Progenitor cell of endocrine pancreas (in vitro differentiated cells): Measurements from ENCODE around the gene TSKS. TPM values are rescaled to one million over a fixed set of nuclear protein-coding genes. Genes with fewer than 3 reads are reported as not detected.

Experiments used
- DNase-seq: peaks from one replicate; pipeline ENCODE4 v3.0.0; 2021; ENCODE audit warnings: low spot score; ENCODE audit not compliant: unreplicated experiment
- H3K27ac Mint-ChIP-seq: 2 replicates; pipeline ENCODE4 v1.8.0; 2021; ENCODE audit warnings: mild to moderate bottlenecking, moderate library complexity, mixed read lengths
- H3K27me3 Mint-ChIP-seq: 2 replicates; pipeline ENCODE4 v1.8.0; 2021; ENCODE audit warnings: mixed read lengths
- H3K36me3 Mint-ChIP-seq: 2 replicates; pipeline ENCODE4 v1.8.0; 2022; ENCODE audit warnings: mixed read lengths; ENCODE audit not compliant: insufficient read depth
- H3K4me1 Mint-ChIP-seq: 2 replicates; pipeline ENCODE4 v1.8.0; 2021; ENCODE audit warnings: low read depth, mixed read lengths
- H3K4me3 Mint-ChIP-seq: 2 replicates; pipeline ENCODE4 v1.8.0; 2021; ENCODE audit warnings: low read depth, mild to moderate bottlenecking, moderate library complexity, mixed read lengths
- H3K9me3 Mint-ChIP-seq: 2 replicates; pipeline ENCODE4 v1.8.0; 2021; ENCODE audit warnings: low read depth, mixed read lengths
- CTCF ChIP-seq: fragments of 200-600 bp; sonication (generic); IDR thresholded peaks from one replicate; pipeline ENCODE4 v1.5.0; 2021; ENCODE audit warnings: antibody characterized with exemption, mild to moderate bottlenecking; ENCODE audit not compliant: unreplicated experiment
- total RNA-seq: library from RNA; stranded (reverse); gene quantifications from 2 replicates; pipeline ENCODE4 v1.2.1, GENCODE V29; 2021

TSKS gene
- total RNA-seq, 1 donor from 2014 or later = not detected

DNA sequence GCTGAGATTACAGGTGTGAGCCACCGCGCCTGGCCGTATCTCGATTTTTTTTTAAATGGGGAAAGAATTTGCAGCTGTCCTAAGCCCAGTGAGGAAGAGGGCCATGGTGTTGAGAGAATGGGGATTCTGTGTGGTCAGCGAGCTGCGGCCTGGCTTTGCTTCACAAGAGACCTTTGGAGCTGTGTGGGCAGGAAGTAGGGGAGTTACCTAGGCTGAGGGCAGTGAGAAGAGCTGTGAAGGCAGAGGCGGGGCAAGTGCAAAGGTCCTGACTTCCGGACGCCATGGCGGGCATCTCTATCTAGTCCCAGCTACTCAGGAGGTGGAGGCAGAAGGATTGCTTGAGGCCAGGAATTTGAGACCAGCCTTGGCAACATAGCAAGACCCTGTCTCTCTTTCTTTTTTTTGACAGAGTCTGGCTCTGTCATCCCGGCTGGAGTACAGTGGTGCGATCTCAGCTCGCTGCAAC is 8.6 kb upstream of the TSKS start:
- H3K4me3 Mint-ChIP-seq = no peak overlapping the region
- H3K4me1 Mint-ChIP-seq = peaks cover 15% of the 10 kb centered on the region
- no peak for DNase-seq
- no peak overlapping the region for H3K27ac Mint-ChIP-seq
- H3K36me3 Mint-ChIP-seq = no peaks in the 10 kb centered on the region
- no peaks in the 10 kb centered on the region for H3K9me3 Mint-ChIP-seq
- no peak for TF ChIP-seq CTCF
- H3K27me3 Mint-ChIP-seq = no peaks in the 10 kb centered on the region

DNA sequence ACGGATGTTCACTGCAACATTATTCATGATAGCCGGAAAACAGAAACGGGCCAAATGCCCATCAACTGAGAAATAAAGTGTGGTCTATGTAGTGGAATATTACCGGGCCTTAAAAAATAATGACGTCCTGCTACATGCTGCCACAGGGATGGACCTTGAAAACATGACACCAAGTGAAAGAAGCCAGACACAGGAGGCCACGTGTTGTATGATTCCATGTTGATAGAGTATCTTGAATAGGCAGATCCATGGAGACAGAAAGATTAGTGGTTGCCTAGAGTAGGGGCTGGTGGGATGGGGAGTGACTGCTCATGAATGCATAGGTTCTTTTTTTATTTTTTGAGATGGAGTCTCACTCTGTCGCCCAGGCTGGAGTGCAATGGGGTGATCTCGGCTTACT is 7.4 kb upstream of the TSKS start:
- H3K36me3 Mint-ChIP-seq = no peaks in the 10 kb centered on the region
- H3K9me3 Mint-ChIP-seq = no peaks in the 10 kb centered on the region
- no peak overlapping the region for H3K27ac Mint-ChIP-seq
- TF ChIP-seq CTCF = no peak
- H3K4me3 Mint-ChIP-seq = no peak overlapping the region
- no peak for DNase-seq
- peaks cover 16% of the 10 kb centered on the region for H3K4me1 Mint-ChIP-seq
- H3K27me3 Mint-ChIP-seq = no peaks in the 10 kb centered on the region

GRCh38 chr19:49767967-49768581 is 5.0 kb upstream of the TSKS start:
- Mint-ChIP-seq H3K9me3 (no peaks in the 10 kb centered on the region), H3K27ac (peak overlapping the region; percentile 75), H3K36me3 (no peaks in the 10 kb centered on the region), H3K4me3 (peak overlapping the region; percentile 91), H3K4me1 (peaks cover 18% of the 10 kb centered on the region), H3K27me3 (no peaks in the 10 kb centered on the region)
- no peak for DNase-seq
- TF ChIP-seq CTCF = no peak

GRCh38 chr19:49767381-49767780 is 4.3 kb upstream of the TSKS start:
- Mint-ChIP-seq H3K27ac (peak overlapping the region; percentile 75), H3K4me3 (peak overlapping the region; percentile 91), H3K9me3 (no peaks in the 10 kb centered on the region), H3K4me1 (peaks cover 15% of the 10 kb centered on the region), H3K36me3 (no peaks in the 10 kb centered on the region), H3K27me3 (no peaks in the 10 kb centered on the region)
- TF ChIP-seq CTCF = no peak
- no peak for DNase-seq

- Mint-ChIP-seq H3K27ac (peak within 1 kb of the TSS; percentile 99), H3K36me3 (no peaks in the 10 kb centered on the region), H3K4me1 (peaks cover 15% of the 10 kb centered on the region), H3K4me3 (peak within 1 kb of the TSS; percentile 91), H3K9me3 (no peaks in the 10 kb centered on the region), H3K27me3 (no peaks in the 10 kb centered on the region)
- DNase-seq = no peak
- TF ChIP-seq CTCF = no peak
Observed at GRCh38 chr19:49766930-49767299, 3.8 kb upstream of the TSKS start, which contains the start of gene AP2A1. Gene AP2A1 (plus strand): TSS chr19:49767001. CDS start chr19:49767134, 133 bp downstream.
